GM12878 (cell line): ENCODE data around the gene HEATR9. TPM values are rescaled to one million over a fixed set of nuclear protein-coding genes. Genes with fewer than 3 reads are reported as not detected.

Experiments
- ATAC-seq: fragments of 200-7000 bp; cut with Tn5 transposase; 3 replicates; pipeline ENCODE4 v1.9.1; 2020; ENCODE audit warnings: mild to moderate bottlenecking, moderate library complexity
- BruUV-seq: library from RNA; stranded (reverse); fragments of 400-500 nt; replicated peaks from 2 replicates; lab custom pipeline; 2021; lab: Mats Ljungman, UMichigan
- CTCF ChIA-PET: fragments of 300-600 bp; sonication (Branson Sonifier 250); formaldehyde crosslinking; extraction: SDS; loops from one replicate; lab custom pipeline; 2021; ENCODE audit warnings: inconsistent platforms; lab: Yijun Ruan, JAX
- POLR2A ChIA-PET: fragments of 350-600 bp; formaldehyde crosslinking; extraction: SDS; loops from one replicate; lab custom pipeline; 2021; ENCODE audit warnings: inconsistent platforms; lab: Charles Lee
- RAD21 ChIA-PET: fragments of 300-600 bp; sonication (Branson Sonifier 250); formaldehyde crosslinking; loops from one replicate; lab custom pipeline; 2023; ENCODE audit warnings: antibody characterized with exemption; ENCODE audit not compliant: unreplicated experiment; lab: Charles Lee
- SMC1A ChIA-PET: fragments of 300-600 bp; sonication (Branson Sonifier 250); formaldehyde crosslinking; loops from one replicate; lab custom pipeline; 2023; ENCODE audit not compliant: unreplicated experiment, uncharacterized antibody; lab: Charles Lee
- DNase-seq: peaks from one replicate; pipeline ENCODE4 v3.0.0-alpha.2; 2011; ENCODE audit warnings: low read depth, low spot score
- FAIRE-seq: peaks from 3 replicates; lab custom pipeline; 2011; peaks lifted over from hg19 to GRCh38; lab: Jason Lieb, UNC
- H2AFZ ChIP-seq: 2 replicates; pipeline ENCODE4 v1.6.0; 2011; ENCODE audit warnings: low read depth, low read length, control low read depth; ENCODE audit not compliant: control insufficient read depth
- H3K27ac ChIP-seq: 2 replicates; pipeline ENCODE4 v1.5.1; 2011; ENCODE audit warnings: control low read depth; ENCODE audit not compliant: control insufficient read depth, insufficient read depth
- H3K27me3 ChIP-seq, 2 experiments: replicated peaks in 1 of 2; 2 replicates each; pipeline versions ENCODE4 v1.6.0 to v1.6.1; 2011; ENCODE audit warnings: low read length in 1 of 2; ENCODE audit not compliant: control insufficient read depth in 2 of 2, insufficient read depth in 2 of 2
- H3K36me3 ChIP-seq, 2 experiments: 2 replicates each; pipeline ENCODE4 v1.5.1; 2011; ENCODE audit warnings: low read length in 1 of 2; ENCODE audit not compliant: control insufficient read depth in 2 of 2, insufficient read depth in 2 of 2
- H3K4me1 ChIP-seq: 2 replicates; pipeline ENCODE4 v1.6.1; 2011; ENCODE audit warnings: mild to moderate bottlenecking, low read length, moderate library complexity, mixed read lengths; ENCODE audit not compliant: control insufficient read depth, insufficient read depth
- H3K4me2 ChIP-seq: 2 replicates; pipeline ENCODE4 v1.6.0; 2011; ENCODE audit warnings: control low read depth; ENCODE audit not compliant: control insufficient read depth, insufficient read depth
- H3K4me3 ChIP-seq: fragments of 200-600 bp; sonication (generic); 2 replicates; pipeline ENCODE4 v1.5.1; 2016
- H3K79me2 ChIP-seq: 2 replicates; pipeline ENCODE4 v1.6.0; 2011; ENCODE audit warnings: low read length; ENCODE audit not compliant: control insufficient read depth, insufficient read depth
- H3K9ac ChIP-seq: 2 replicates; pipeline ENCODE4 v1.8.0; 2011; ENCODE audit warnings: low read length, control low read depth, mixed read lengths; ENCODE audit not compliant: control insufficient read depth, insufficient read depth
- H3K9me3 ChIP-seq: replicated peaks from 3 replicates; pipeline ENCODE4 v1.5.1; 2011; ENCODE audit warnings: mild to moderate bottlenecking, low read length; ENCODE audit not compliant: control insufficient read depth, insufficient read depth
- H4K20me1 ChIP-seq: 2 replicates; pipeline ENCODE4 v1.6.0; 2011; ENCODE audit not compliant: control insufficient read depth, insufficient read depth
- ATF2 ChIP-seq: IDR thresholded peaks from 2 replicates; pipeline ENCODE4 v1.6.1; 2012; ENCODE audit warnings: low read length, inconsistent platforms
- BHLHE40 ChIP-seq, 2 experiments: fragments of 450-650 bp in 1 of 2; IDR thresholded peaks; 2 replicates each; pipeline ENCODE4 v1.6.1; 2011 to 2017; ENCODE audit warnings: low read depth in 2 of 2, borderline replicate concordance in 1 of 2, improper control_type of control experiment in 1 of 2, low read length in 1 of 2, mild to moderate bottlenecking in 1 of 2
- CEBPB ChIP-seq, 2 experiments: fragments of 150-350 bp in 1 of 2; IDR thresholded peaks; 2 replicates each; pipeline ENCODE4 v1.6.1; 2012 to 2014; ENCODE audit warnings: low read depth in 2 of 2, low read length in 2 of 2, borderline replicate concordance in 1 of 2, inconsistent platforms in 1 of 2
- HDAC2 ChIP-seq: fragments of 200-600 bp; sonication (generic); IDR thresholded peaks from 2 replicates; pipeline ENCODE4 v1.6.1; 2017
- HSF1 ChIP-seq: fragments of 150-350 bp; IDR thresholded peaks from 2 replicates; pipeline ENCODE4 v1.6.1; 2014; ENCODE audit warnings: mild to moderate bottlenecking, low read depth, low read length
- MTA3 ChIP-seq: IDR thresholded peaks from 2 replicates; pipeline ENCODE4 v1.6.1; 2012; ENCODE audit warnings: low read length, inconsistent platforms, borderline replicate concordance
- NBN ChIP-seq: fragments of 450-650 bp; IDR thresholded peaks from 2 replicates; pipeline ENCODE4 v1.6.1; 2016
- NR2F1 ChIP-seq: fragments of 450-650 bp; conservative IDR thresholded peaks from 2 replicates; pipeline ENCODE4 v1.6.1; 2017; ENCODE audit warnings: mild to moderate bottlenecking
- PAX8 ChIP-seq: fragments of 450-650 bp; IDR thresholded peaks from 2 replicates; pipeline ENCODE4 v1.6.1; 2017; ENCODE audit warnings: mild to moderate bottlenecking, moderate library complexity
- POU2F2 ChIP-seq: IDR thresholded peaks from 3 replicates; pipeline ENCODE4 v1.6.1; 2011; ENCODE audit warnings: low read depth, mild to moderate bottlenecking, low read length, borderline replicate concordance
- PRDM15 ChIP-seq: fragments of 450-650 bp; formaldehyde crosslinking; IDR thresholded peaks from 2 replicates; pipeline ENCODE4 v1.4.0; 2020; ENCODE audit warnings: mild to moderate bottlenecking, moderate library complexity
- SMC3 ChIP-seq: IDR thresholded peaks from 2 replicates; pipeline ENCODE4 v1.6.1; 2011; ENCODE audit warnings: low read length, improper control_type of control experiment, borderline replicate concordance
- WGBS: methylation state at CpG from one replicate; pipeline ENCODE4 v1.1.6; 2016; ENCODE audit warnings: low lambda C conversion rate; ENCODE audit not compliant: insufficient replicate concordance, insufficient coverage; ENCODE audit errors: missing lambda C conversion rate; 5-methylcytosine and 5-hydroxymethylcytosine counted together
- in situ Hi-C: fragments of 300-500 bp; cut with MboI; formaldehyde crosslinking; loops from 9 replicates; pipeline ENCODE4 v1.14.3; 2018; ENCODE audit warnings: mixed read lengths
- intact Hi-C: fragments of 100-400 bp; cut with micrococcal nuclease; formaldehyde crosslinking; loops from one replicate; pipeline ENCODE4 v1.14.2; 2022; ENCODE audit not compliant: unreplicated experiment
- polyA plus RNA-seq, 11 experiments: library from polyadenylated mRNA; depleted of rRNA in 4 of 11; unstranded in 6 of 11; stranded (reverse) in 5 of 11; fragments of >200 nt; fragmentation: Nextera tagmentation in 4 of 11; fragmentation: Illumina TruSeq in 1 of 11; extraction: Ambion mirVana in 4 of 11; extraction: Trizol in 1 of 11; gene quantifications; 1 replicate in 1 of 11; 2 replicates in 10 of 11; pipeline versions ENCODE4 v1.2.1 to v1.2.3, GENCODE V29; 2011 to 2016; ENCODE audit warnings: inconsistent platforms in 2 of 11, missing spikeins in 2 of 11, low read depth in 1 of 11
- total RNA-seq, 4 experiments: library from RNA; depleted of rRNA in 3 of 4; stranded (reverse); fragments of >200 nt in 3 of 4; fragmentation: Illumina TruSeq in 1 of 4; extraction: Trizol in 1 of 4; gene quantifications; 2 replicates each; pipeline versions ENCODE4 v1.2.1 to v1.2.3, GENCODE V29; 2013 to 2021
- TF ChIP-seq, protein P1 (sequence below): fragments of 450-650 bp; IDR thresholded peaks from 2 replicates; pipeline ENCODE4 v1.6.1; 2017; ENCODE audit warnings: borderline replicate concordance

The HEATR9 gene
- total and polyA plus RNA-seq, 10 of the 15 experiments (the other 5 are each of a cell fraction or from before 2014, with no cell fraction given) = 0.04 to 0.43 (median 0.13) TPM; not detected in 2

GRCh38 chr17:35875072-35875799 is 6.5 kb upstream of the HEATR9 start:
- H3K4me3 ChIP-seq = no peak overlapping the region
- no peak for FAIRE-seq
- no peaks in the 10 kb centered on the region for H4K20me1 ChIP-seq
- WGBS = 9% methylated on average over 5 of the region's 5 CpGs
- intact Hi-C loops (no loop called here), in situ Hi-C loops (no loop called here)
- H2AFZ ChIP-seq = peak overlapping the region; percentile 53
- peak; percentile 10 for ATAC-seq
- peak; percentile 62 for DNase-seq
- RAD21 ChIA-PET = interaction anchor here (1.1 to 7.0 kb wide), 2 partner anchors 17 to 26 kb away, joined by 6 to 125 read pairs; no protein-coding TSS in a partner anchor
- no peaks in the 10 kb centered on the region for H3K36me3 ChIP-seq
- no peak overlapping the region for H3K9ac ChIP-seq
- H3K9me3 ChIP-seq = no peaks in the 10 kb centered on the region
- no peaks in the 10 kb centered on the region for H3K79me2 ChIP-seq
- no peaks in the 10 kb centered on the region for H3K27me3 ChIP-seq
- SMC1A ChIA-PET = interaction anchor here (1.0 to 14.1 kb wide), 12 partner anchors 9 to 207 kb away, joined by 3 to 155 read pairs (median 6); no protein-coding TSS in a partner anchor
- H3K4me1 ChIP-seq = peaks cover 22% of the 10 kb centered on the region
- H3K4me2 ChIP-seq = peak overlapping the region; percentile 46; the same call in 1 of the 2 replicates
- CTCF ChIA-PET = interaction anchor here (0.6 to 2.5 kb wide), 9 partner anchors 26 to 134 kb away, joined by 3 to 11 read pairs (median 3); partner anchors contain the start of gene TAF15
- peak overlapping the region; percentile 34; the same call in 1 of the 2 replicates for H3K27ac ChIP-seq
- POLR2A ChIA-PET = interaction anchor here (1.2 to 3.4 kb wide), 4 partner anchors 12 to 65 kb away, joined by 3 to 33 read pairs (median 4); no protein-coding TSS in a partner anchor
- BruUV-seq = no TSS peak
- TF ChIP-seq ATF2 = peak; percentile 39; the same call in 1 of the 2 replicates
- no peak for TF ChIP-seq CEBPB (IDR thresholded peaks at IDR 0.05; ENCODE audit: borderline replicate concordance in 1 of 2, low read depth in 2 of 2, low read length in 2 of 2)
- TF ChIP-seq PAX8 = no peak
- TF ChIP-seq HDAC2 = no peak
- 0 out of 2 replicates have a peak, but pooled peaks have one; percentile 27 for TF ChIP-seq NBN
- no peak for TF ChIP-seq SMC3
- no peak for TF ChIP-seq HSF1
- no peak; the same call in 1 of the 2 replicates for TF ChIP-seq MTA3
- TF ChIP-seq PRDM15 (CRISPR knock-in tag) = no peak
- TF ChIP-seq NR2F1 = no peak
- TF ChIP-seq, protein P1, sequence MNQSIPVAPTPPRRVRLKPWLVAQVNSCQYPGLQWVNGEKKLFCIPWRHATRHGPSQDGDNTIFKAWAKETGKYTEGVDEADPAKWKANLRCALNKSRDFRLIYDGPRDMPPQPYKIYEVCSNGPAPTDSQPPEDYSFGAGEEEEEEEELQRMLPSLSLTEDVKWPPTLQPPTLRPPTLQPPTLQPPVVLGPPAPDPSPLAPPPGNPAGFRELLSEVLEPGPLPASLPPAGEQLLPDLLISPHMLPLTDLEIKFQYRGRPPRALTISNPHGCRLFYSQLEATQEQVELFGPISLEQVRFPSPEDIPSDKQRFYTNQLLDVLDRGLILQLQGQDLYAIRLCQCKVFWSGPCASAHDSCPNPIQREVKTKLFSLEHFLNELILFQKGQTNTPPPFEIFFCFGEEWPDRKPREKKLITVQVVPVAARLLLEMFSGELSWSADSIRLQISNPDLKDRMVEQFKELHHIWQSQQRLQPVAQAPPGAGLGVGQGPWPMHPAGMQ = no peak
- TF ChIP-seq POU2F2 = no peak
- no peak for TF ChIP-seq BHLHE40 (IDR thresholded peaks at IDR 0.05; ENCODE audit: borderline replicate concordance in 1 of 2, low read depth in 2 of 2, low read length in 1 of 2)
